ENCODE measurements around the gene CAMK1D. TPM values are rescaled to one million over a fixed set of nuclear protein-coding genes. Genes with fewer than 3 reads are reported as not detected.

CAMK1D gene
- total and polyA plus RNA-seq, 2 donors = 11.2 to 14.6 TPM

DNA sequence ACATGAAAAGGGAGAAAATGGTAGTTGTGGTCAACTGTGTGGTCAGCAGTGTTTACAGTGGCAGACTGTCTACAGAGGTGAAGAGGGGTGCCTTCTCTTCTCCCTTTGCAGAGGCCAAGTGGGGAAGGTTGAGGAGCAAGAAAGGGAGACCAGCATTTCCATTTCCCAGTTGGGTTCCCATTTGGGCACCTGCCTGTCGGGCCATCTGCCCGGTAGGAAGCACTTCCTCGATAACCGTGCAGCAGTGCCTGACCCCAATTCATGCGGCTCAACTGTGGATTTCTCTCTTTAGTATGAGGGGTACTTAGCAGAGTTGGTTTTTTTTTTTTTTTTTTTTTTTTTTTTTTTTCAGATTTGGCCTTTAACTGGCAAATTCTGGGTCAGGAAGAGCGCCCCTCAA, 525.2 kb downstream of the CAMK1D start:
- 98% methylated on average over 6 of the region's 6 CpGs for WGBS
- H3K9me3 ChIP-seq (ENCODE audit: control insufficient read depth in 2 of 2, insufficient read depth in 1 of 2, low read length in 1 of 2) = no peaks in the 10 kb centered on the region
- no peaks in the 10 kb centered on the region for H3K36me3 ChIP-seq (ENCODE audit: control insufficient read depth in 2 of 2, insufficient read depth in 2 of 2, low read length in 1 of 2)
- no peak for DNase-seq (ENCODE audit: low read depth in 6 of 9, low spot score in 9 of 9)
- no peaks in the 10 kb centered on the region for H3K4me1 ChIP-seq (ENCODE audit: control insufficient read depth in 2 of 2, insufficient read depth in 2 of 2, low read length in 2 of 2)
- H3K27ac ChIP-seq (ENCODE audit: low read depth in 1 of 2, low read length in 1 of 2) = no peak overlapping the region
- H3K27me3 ChIP-seq (ENCODE audit: control insufficient read depth in 2 of 2, insufficient read depth in 1 of 2, low read length in 1 of 2) = no peaks in the 10 kb centered on the region
- H3K4me3 ChIP-seq (ENCODE audit: low read length in 2 of 2) = no peak overlapping the region

GRCh38 chr10:12875100-12875499, 525.8 kb downstream of the CAMK1D start:
- WGBS = 92% methylated on average over 5 of the region's 5 CpGs
- no peak for DNase-seq (ENCODE audit: low read depth in 6 of 9, low spot score in 9 of 9)
- Histone ChIP-seq H3K4me1 (ENCODE audit: control insufficient read depth in 2 of 2, insufficient read depth in 2 of 2, low read length in 2 of 2) (no peaks in the 10 kb centered on the region), H3K27me3 (ENCODE audit: control insufficient read depth in 2 of 2, insufficient read depth in 1 of 2, low read length in 1 of 2) (no peaks in the 10 kb centered on the region), H3K36me3 (ENCODE audit: control insufficient read depth in 2 of 2, insufficient read depth in 2 of 2, low read length in 1 of 2) (no peaks in the 10 kb centered on the region), H3K27ac (ENCODE audit: low read depth in 1 of 2, low read length in 1 of 2) (no peak overlapping the region), H3K9me3 (ENCODE audit: control insufficient read depth in 2 of 2, insufficient read depth in 1 of 2, low read length in 1 of 2) (no peaks in the 10 kb centered on the region), H3K4me3 (ENCODE audit: low read length in 2 of 2) (no peak overlapping the region)

DNA sequence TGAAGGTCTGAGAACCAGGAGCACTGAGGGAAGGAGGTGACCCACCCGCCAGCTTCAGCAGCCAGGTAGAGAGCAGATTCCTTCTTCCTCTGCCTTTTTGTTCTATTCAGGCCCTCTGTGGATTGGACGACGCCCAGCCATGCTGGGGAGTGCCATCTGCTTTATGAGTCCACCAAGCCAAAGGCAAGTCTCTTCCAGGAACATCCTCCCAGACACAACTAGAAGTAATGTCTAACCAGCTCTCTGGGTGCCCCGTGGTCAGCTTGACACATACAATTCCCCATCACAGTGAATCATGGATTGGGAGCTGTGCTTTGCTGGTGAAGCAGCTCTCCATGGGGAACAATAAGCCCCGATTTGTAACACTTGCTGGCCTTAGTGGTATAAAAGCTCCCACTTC, 526.9 kb downstream of the CAMK1D start:
- DNase-seq (ENCODE audit: low read depth in 6 of 9, low spot score in 9 of 9) = no peak
- Histone ChIP-seq H3K27me3 (ENCODE audit: control insufficient read depth in 2 of 2, insufficient read depth in 1 of 2, low read length in 1 of 2) (no peaks in the 10 kb centered on the region), H3K4me3 (ENCODE audit: low read length in 2 of 2) (no peak overlapping the region), H3K9me3 (ENCODE audit: control insufficient read depth in 2 of 2, insufficient read depth in 1 of 2, low read length in 1 of 2) (no peaks in the 10 kb centered on the region), H3K36me3 (ENCODE audit: control insufficient read depth in 2 of 2, insufficient read depth in 2 of 2, low read length in 1 of 2) (no peaks in the 10 kb centered on the region), H3K27ac (ENCODE audit: low read depth in 1 of 2, low read length in 1 of 2) (no peak overlapping the region), H3K4me1 (ENCODE audit: control insufficient read depth in 2 of 2, insufficient read depth in 2 of 2, low read length in 2 of 2) (no peaks in the 10 kb centered on the region)
- WGBS = 97% methylated on average over 5 of the region's 5 CpGs

GRCh38 chr10:12877150-12877549, 527.8 kb downstream of the CAMK1D start:
- DNase-seq (ENCODE audit: low read depth in 6 of 9, low spot score in 9 of 9) = no peak
- no peak overlapping the region for H3K27ac ChIP-seq (ENCODE audit: low read depth in 1 of 2, low read length in 1 of 2)
- no peaks in the 10 kb centered on the region for H3K9me3 ChIP-seq (ENCODE audit: control insufficient read depth in 2 of 2, insufficient read depth in 1 of 2, low read length in 1 of 2)
- no peaks in the 10 kb centered on the region for H3K27me3 ChIP-seq (ENCODE audit: control insufficient read depth in 2 of 2, insufficient read depth in 1 of 2, low read length in 1 of 2)
- 83% methylated on average over 3 of the region's 3 CpGs for WGBS
- no peak overlapping the region for H3K4me3 ChIP-seq (ENCODE audit: low read length in 2 of 2)
- no peaks in the 10 kb centered on the region for H3K4me1 ChIP-seq (ENCODE audit: control insufficient read depth in 2 of 2, insufficient read depth in 2 of 2, low read length in 2 of 2)
- no peaks in the 10 kb centered on the region for H3K36me3 ChIP-seq (ENCODE audit: control insufficient read depth in 2 of 2, insufficient read depth in 2 of 2, low read length in 1 of 2)

- H3K27ac ChIP-seq (ENCODE audit: low read depth in 1 of 2, low read length in 1 of 2) = no peak overlapping the region
- no peak overlapping the region for H3K4me3 ChIP-seq (ENCODE audit: low read length in 2 of 2)
- no peaks in the 10 kb centered on the region for H3K27me3 ChIP-seq (ENCODE audit: control insufficient read depth in 2 of 2, insufficient read depth in 1 of 2, low read length in 1 of 2)
- no peak for DNase-seq (ENCODE audit: low read depth in 6 of 9, low spot score in 9 of 9)
- H3K36me3 ChIP-seq (ENCODE audit: control insufficient read depth in 2 of 2, insufficient read depth in 2 of 2, low read length in 1 of 2) = no peaks in the 10 kb centered on the region
- no peaks in the 10 kb centered on the region for H3K4me1 ChIP-seq (ENCODE audit: control insufficient read depth in 2 of 2, insufficient read depth in 2 of 2, low read length in 2 of 2)
- no peaks in the 10 kb centered on the region for H3K9me3 ChIP-seq (ENCODE audit: control insufficient read depth in 2 of 2, insufficient read depth in 1 of 2, low read length in 1 of 2)
These were observed 531.1 kb downstream of the CAMK1D start for GRCh38 chr10:12880423-12880822.

GRCh38 chr10:12884851-12885250, 535.5 kb downstream of the CAMK1D start:
- no peaks in the 10 kb centered on the region for H3K4me1 ChIP-seq (ENCODE audit: control insufficient read depth in 2 of 2, insufficient read depth in 2 of 2, low read length in 2 of 2)
- no peak overlapping the region for H3K27ac ChIP-seq (ENCODE audit: low read depth in 1 of 2, low read length in 1 of 2)
- H3K36me3 ChIP-seq (ENCODE audit: control insufficient read depth in 2 of 2, insufficient read depth in 2 of 2, low read length in 1 of 2) = no peaks in the 10 kb centered on the region
- H3K9me3 ChIP-seq (ENCODE audit: control insufficient read depth in 2 of 2, insufficient read depth in 1 of 2, low read length in 1 of 2) = no peaks in the 10 kb centered on the region
- no peak overlapping the region for H3K4me3 ChIP-seq (ENCODE audit: low read length in 2 of 2)
- no peaks in the 10 kb centered on the region for H3K27me3 ChIP-seq (ENCODE audit: control insufficient read depth in 2 of 2, insufficient read depth in 1 of 2, low read length in 1 of 2)
- no peak for DNase-seq (ENCODE audit: low read depth in 6 of 9, low spot score in 9 of 9)
- 89% methylated on average over 6 of the region's 6 CpGs for whole genome bisulfite sequencing

Other genes starting within 250 kb of the CAMK1D start
- 4.7 TPM for gene SEC61A2, start 219.9 kb upstream of the CAMK1D start, total RNA-seq
- gene SEC61A2, start 219.9 kb upstream of the CAMK1D start, polyA plus RNA-seq = 12.3 TPM
- 120 TPM for gene NUDT5, start 153.7 kb upstream of the CAMK1D start, total RNA-seq
- gene NUDT5, start 153.7 kb upstream of the CAMK1D start, polyA plus RNA-seq = 47.2 TPM
- gene CDC123, start 153.4 kb upstream of the CAMK1D start, total RNA-seq = 122 TPM
- 50.7 TPM for gene CDC123, start 153.4 kb upstream of the CAMK1D start, polyA plus RNA-seq

Measured in thymus (tissue), 11 donors.